ENCODE results near the gene F2.

The F2 gene

DNA sequence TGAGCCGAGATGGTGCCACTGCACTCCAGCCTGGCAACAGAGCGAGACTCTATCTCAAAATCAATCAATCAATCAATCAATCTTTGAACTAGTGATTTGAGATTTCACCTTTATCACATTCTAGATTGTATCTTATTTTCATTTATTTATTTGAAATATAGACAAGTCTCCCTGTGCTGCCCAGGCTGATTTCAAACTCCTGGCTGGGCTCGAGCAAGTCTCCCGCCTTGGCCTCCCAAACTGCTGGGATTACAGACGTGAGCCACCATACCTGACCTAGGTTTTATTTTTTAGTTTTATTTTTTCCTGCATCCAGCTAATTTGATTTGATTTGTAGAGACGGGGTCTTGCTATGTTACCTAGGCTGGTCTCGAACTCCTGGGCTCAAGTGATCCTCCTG is 17.1 kb downstream of the F2 start:
- H3K27me3 ChIP-seq (ENCODE audit: insufficient read depth, poor library complexity, severe bottlenecking) = no peaks in the 10 kb centered on the region
- no peak for DNase-seq (ENCODE audit: low read depth in 1 of 2, low spot score in 1 of 2)
- no peak overlapping the region for H3K4me3 ChIP-seq (replicated peaks; ENCODE audit: insufficient read depth, low read length)
- H3K27ac ChIP-seq (replicated peaks) = no peak overlapping the region
- TF ChIP-seq SPI1 (IDR thresholded peaks at IDR 0.05; ENCODE audit: borderline replicate concordance, low read depth) (no peak), POLR2AphosphoS5 (IDR thresholded peaks at IDR 0.05; ENCODE audit: low read depth) (no peak), GABPA (IDR thresholded peaks at IDR 0.05; ENCODE audit: low read depth) (no peak)
- TF ChIP-seq, protein P1, sequence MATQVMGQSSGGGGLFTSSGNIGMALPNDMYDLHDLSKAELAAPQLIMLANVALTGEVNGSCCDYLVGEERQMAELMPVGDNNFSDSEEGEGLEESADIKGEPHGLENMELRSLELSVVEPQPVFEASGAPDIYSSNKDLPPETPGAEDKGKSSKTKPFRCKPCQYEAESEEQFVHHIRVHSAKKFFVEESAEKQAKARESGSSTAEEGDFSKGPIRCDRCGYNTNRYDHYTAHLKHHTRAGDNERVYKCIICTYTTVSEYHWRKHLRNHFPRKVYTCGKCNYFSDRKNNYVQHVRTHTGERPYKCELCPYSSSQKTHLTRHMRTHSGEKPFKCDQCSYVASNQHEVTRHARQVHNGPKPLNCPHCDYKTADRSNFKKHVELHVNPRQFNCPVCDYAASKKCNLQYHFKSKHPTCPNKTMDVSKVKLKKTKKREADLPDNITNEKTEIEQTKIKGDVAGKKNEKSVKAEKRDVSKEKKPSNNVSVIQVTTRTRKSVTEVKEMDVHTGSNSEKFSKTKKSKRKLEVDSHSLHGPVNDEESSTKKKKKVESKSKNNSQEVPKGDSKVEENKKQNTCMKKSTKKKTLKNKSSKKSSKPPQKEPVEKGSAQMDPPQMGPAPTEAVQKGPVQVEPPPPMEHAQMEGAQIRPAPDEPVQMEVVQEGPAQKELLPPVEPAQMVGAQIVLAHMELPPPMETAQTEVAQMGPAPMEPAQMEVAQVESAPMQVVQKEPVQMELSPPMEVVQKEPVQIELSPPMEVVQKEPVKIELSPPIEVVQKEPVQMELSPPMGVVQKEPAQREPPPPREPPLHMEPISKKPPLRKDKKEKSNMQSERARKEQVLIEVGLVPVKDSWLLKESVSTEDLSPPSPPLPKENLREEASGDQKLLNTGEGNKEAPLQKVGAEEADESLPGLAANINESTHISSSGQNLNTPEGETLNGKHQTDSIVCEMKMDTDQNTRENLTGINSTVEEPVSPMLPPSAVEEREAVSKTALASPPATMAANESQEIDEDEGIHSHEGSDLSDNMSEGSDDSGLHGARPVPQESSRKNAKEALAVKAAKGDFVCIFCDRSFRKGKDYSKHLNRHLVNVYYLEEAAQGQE (IDR thresholded peaks at IDR 0.05; ENCODE audit: insufficient replicate concordance, low read depth) = no peak
- TF ChIP-seq, protein P2, sequence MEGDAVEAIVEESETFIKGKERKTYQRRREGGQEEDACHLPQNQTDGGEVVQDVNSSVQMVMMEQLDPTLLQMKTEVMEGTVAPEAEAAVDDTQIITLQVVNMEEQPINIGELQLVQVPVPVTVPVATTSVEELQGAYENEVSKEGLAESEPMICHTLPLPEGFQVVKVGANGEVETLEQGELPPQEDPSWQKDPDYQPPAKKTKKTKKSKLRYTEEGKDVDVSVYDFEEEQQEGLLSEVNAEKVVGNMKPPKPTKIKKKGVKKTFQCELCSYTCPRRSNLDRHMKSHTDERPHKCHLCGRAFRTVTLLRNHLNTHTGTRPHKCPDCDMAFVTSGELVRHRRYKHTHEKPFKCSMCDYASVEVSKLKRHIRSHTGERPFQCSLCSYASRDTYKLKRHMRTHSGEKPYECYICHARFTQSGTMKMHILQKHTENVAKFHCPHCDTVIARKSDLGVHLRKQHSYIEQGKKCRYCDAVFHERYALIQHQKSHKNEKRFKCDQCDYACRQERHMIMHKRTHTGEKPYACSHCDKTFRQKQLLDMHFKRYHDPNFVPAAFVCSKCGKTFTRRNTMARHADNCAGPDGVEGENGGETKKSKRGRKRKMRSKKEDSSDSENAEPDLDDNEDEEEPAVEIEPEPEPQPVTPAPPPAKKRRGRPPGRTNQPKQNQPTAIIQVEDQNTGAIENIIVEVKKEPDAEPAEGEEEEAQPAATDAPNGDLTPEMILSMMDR (IDR thresholded peaks at IDR 0.05; ENCODE audit: insufficient read depth, low read length) = no peak

DNA sequence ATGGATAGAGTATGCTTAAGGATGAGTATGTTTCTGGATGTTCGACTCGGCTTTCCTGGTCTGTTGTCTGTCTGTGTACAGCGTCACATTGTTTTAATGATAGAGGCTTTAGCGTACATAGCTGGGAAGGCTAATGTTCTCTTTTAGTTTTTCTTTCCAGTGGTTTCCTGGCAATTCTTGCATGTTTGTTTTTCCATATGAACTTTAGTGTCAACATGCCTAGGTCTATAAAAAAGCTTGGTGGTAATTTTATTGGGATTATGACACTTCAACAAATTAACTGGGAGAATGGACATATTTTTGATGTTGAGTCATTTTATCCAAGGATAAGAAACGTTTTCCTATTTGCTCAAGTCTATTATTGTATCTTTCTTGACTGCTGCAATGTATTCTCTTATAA is 17.6 kb downstream of the F2 start:
- TF ChIP-seq SPI1 (IDR thresholded peaks at IDR 0.05; ENCODE audit: borderline replicate concordance, low read depth) (no peak), POLR2AphosphoS5 (IDR thresholded peaks at IDR 0.05; ENCODE audit: low read depth) (no peak), GABPA (IDR thresholded peaks at IDR 0.05; ENCODE audit: low read depth) (no peak)
- TF ChIP-seq, protein P1 (IDR thresholded peaks at IDR 0.05; ENCODE audit: insufficient replicate concordance, low read depth) = no peak
- TF ChIP-seq, protein P2 (IDR thresholded peaks at IDR 0.05; ENCODE audit: insufficient read depth, low read length) = no peak
- no peak overlapping the region for H3K4me3 ChIP-seq (replicated peaks; ENCODE audit: insufficient read depth, low read length)
- no peak overlapping the region for H3K27ac ChIP-seq (replicated peaks)
- no peaks in the 10 kb centered on the region for H3K27me3 ChIP-seq (ENCODE audit: insufficient read depth, poor library complexity, severe bottlenecking)
- DNase-seq (ENCODE audit: low read depth in 1 of 2, low spot score in 1 of 2) = no peak

DNA sequence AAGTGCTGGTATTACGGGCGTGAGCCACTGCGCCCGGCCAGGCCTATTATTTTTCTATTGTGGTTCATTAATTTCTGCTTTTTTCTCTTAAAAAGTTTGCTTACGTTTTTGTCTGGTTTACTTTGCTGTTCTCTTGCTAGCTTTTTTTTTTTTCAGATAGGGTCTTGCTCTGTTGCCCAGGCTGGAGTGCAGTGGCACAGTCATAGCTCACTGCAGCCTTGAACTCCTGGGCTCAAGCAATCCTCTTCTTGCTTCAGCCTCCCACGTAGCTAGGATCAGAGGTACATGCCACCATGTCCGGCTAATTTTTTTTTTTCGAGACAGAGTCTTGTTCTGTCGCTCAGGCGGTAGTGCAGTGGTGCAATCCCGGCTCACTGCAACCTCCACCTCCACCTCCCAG is 18.7 kb downstream of the F2 start:
- DNase-seq (ENCODE audit: low read depth in 1 of 2, low spot score in 1 of 2) = no peak
- TF ChIP-seq, protein P1 (IDR thresholded peaks at IDR 0.05; ENCODE audit: insufficient replicate concordance, low read depth) = no peak
- TF ChIP-seq SPI1 (IDR thresholded peaks at IDR 0.05; ENCODE audit: borderline replicate concordance, low read depth) (no peak), GABPA (IDR thresholded peaks at IDR 0.05; ENCODE audit: low read depth) (no peak), POLR2AphosphoS5 (IDR thresholded peaks at IDR 0.05; ENCODE audit: low read depth) (no peak)
- TF ChIP-seq, protein P2 (IDR thresholded peaks at IDR 0.05; ENCODE audit: insufficient read depth, low read length) = no peak

More for the DNA sequence above, 18.7 kb downstream of the F2 start:
- Histone ChIP-seq H3K27me3 (ENCODE audit: insufficient read depth, poor library complexity, severe bottlenecking) (no peaks in the 10 kb centered on the region), H3K27ac (replicated peaks) (no peak overlapping the region), H3K4me3 (replicated peaks; ENCODE audit: insufficient read depth, low read length) (no peak overlapping the region)
